BLaER1 (cell line): ENCODE results near the gene MCF2L.

Experiments
- H3K27ac ChIP-seq: shearing (Covaris generic); formaldehyde crosslinking; 2 replicates; pipeline ENCODE4 v1.8.1; 2022
- H3K27me3 ChIP-seq: shearing (Covaris generic); formaldehyde crosslinking; 2 replicates; pipeline ENCODE4 v1.8.1; 2022
- H3K36me3 ChIP-seq: shearing (Covaris generic); formaldehyde crosslinking; 2 replicates; pipeline ENCODE4 v1.8.1; 2022
- H3K4me1 ChIP-seq: shearing (Covaris generic); formaldehyde crosslinking; 2 replicates; pipeline ENCODE4 v1.8.1; 2022
- H3K4me2 ChIP-seq: shearing (Covaris generic); formaldehyde crosslinking; 2 replicates; pipeline ENCODE4 v1.8.1; 2022
- H3K4me3 ChIP-seq: shearing (Covaris generic); formaldehyde crosslinking; 2 replicates; pipeline ENCODE4 v1.8.1; 2022
- H3K9ac ChIP-seq: shearing (Covaris generic); formaldehyde crosslinking; 2 replicates; pipeline ENCODE4 v1.8.1; 2022
- H3K9me3 ChIP-seq: shearing (Covaris generic); formaldehyde crosslinking; 2 replicates; pipeline ENCODE4 v1.8.1; 2022
- H4K20me1 ChIP-seq: shearing (Covaris generic); formaldehyde crosslinking; 2 replicates; pipeline ENCODE4 v1.8.1; 2022
- Cebpa-rat ChIP-seq: shearing (Covaris generic); IDR thresholded peaks from 2 replicates; pipeline ENCODE4 v1.8.1; 2022

MCF2L gene

GRCh38 chr13:113125506-113126264 is 156.7 kb downstream of the MCF2L start:
- Histone ChIP-seq H3K4me3 (no peak overlapping the region), H4K20me1 (no peaks in the 10 kb centered on the region), H3K36me3 (no peaks in the 10 kb centered on the region), H3K9me3 (no peaks in the 10 kb centered on the region), H3K4me1 (no peaks in the 10 kb centered on the region), H3K9ac (no peak overlapping the region), H3K4me2 (no peak overlapping the region), H3K27me3 (no peaks in the 10 kb centered on the region), H3K27ac (no peak overlapping the region)
- TF ChIP-seq Cebpa-rat = no peak

- Histone ChIP-seq H4K20me1 (no peaks in the 10 kb centered on the region), H3K27me3 (no peaks in the 10 kb centered on the region), H3K27ac (no peak overlapping the region), H3K9ac (no peak overlapping the region), H3K4me2 (no peak overlapping the region), H3K9me3 (no peaks in the 10 kb centered on the region), H3K4me3 (no peak overlapping the region), H3K36me3 (no peaks in the 10 kb centered on the region), H3K4me1 (no peaks in the 10 kb centered on the region)
- no peak for TF ChIP-seq Cebpa-rat
Observed at GRCh38 chr13:113126265-113127150, 157.5 kb downstream of the MCF2L start.

- no peak overlapping the region for H3K4me2 ChIP-seq
- H3K27me3 ChIP-seq = no peaks in the 10 kb centered on the region
- no peaks in the 10 kb centered on the region for H3K4me1 ChIP-seq
- no peak overlapping the region for H3K9ac ChIP-seq
- no peak overlapping the region for H3K27ac ChIP-seq
- H3K36me3 ChIP-seq = no peaks in the 10 kb centered on the region
- H3K9me3 ChIP-seq = no peaks in the 10 kb centered on the region
- no peaks in the 10 kb centered on the region for H4K20me1 ChIP-seq
- TF ChIP-seq Cebpa-rat = no peak
- no peak overlapping the region for H3K4me3 ChIP-seq
Observed at GRCh38 chr13:113129480-113129879, 160.5 kb downstream of the MCF2L start.

- Histone ChIP-seq H3K4me2 (no peak overlapping the region), H4K20me1 (no peaks in the 10 kb centered on the region), H3K9ac (no peak overlapping the region), H3K36me3 (no peaks in the 10 kb centered on the region), H3K27ac (no peak overlapping the region), H3K4me3 (no peak overlapping the region), H3K4me1 (no peaks in the 10 kb centered on the region), H3K9me3 (no peaks in the 10 kb centered on the region), H3K27me3 (no peaks in the 10 kb centered on the region)
- no peak for TF ChIP-seq Cebpa-rat
Observed at GRCh38 chr13:113129921-113130750, 161.1 kb downstream of the MCF2L start.

GRCh38 chr13:113135281-113135760 is 166.3 kb downstream of the MCF2L start:
- no peaks in the 10 kb centered on the region for H4K20me1 ChIP-seq
- H3K4me2 ChIP-seq = no peak overlapping the region
- no peak overlapping the region for H3K9ac ChIP-seq
- TF ChIP-seq Cebpa-rat = no peak
- H3K36me3 ChIP-seq = no peaks in the 10 kb centered on the region
- no peaks in the 10 kb centered on the region for H3K27me3 ChIP-seq
- no peaks in the 10 kb centered on the region for H3K9me3 ChIP-seq
- H3K4me1 ChIP-seq = no peaks in the 10 kb centered on the region
- no peak overlapping the region for H3K4me3 ChIP-seq
- H3K27ac ChIP-seq = no peak overlapping the region

- Histone ChIP-seq H3K9ac (no peak overlapping the region), H3K27ac (no peak overlapping the region), H3K4me3 (no peak overlapping the region), H3K4me2 (no peak overlapping the region), H3K36me3 (no peaks in the 10 kb centered on the region), H3K27me3 (no peaks in the 10 kb centered on the region), H4K20me1 (no peaks in the 10 kb centered on the region), H3K4me1 (no peaks in the 10 kb centered on the region), H3K9me3 (no peaks in the 10 kb centered on the region)
- TF ChIP-seq Cebpa-rat = no peak
Observed at GRCh38 chr13:113137691-113138298, 168.8 kb downstream of the MCF2L start.

GRCh38 chr13:113138792-113139551 is 170.0 kb downstream of the MCF2L start:
- H3K27ac ChIP-seq = no peak overlapping the region
- H4K20me1 ChIP-seq = no peaks in the 10 kb centered on the region
- H3K4me3 ChIP-seq = no peak overlapping the region
- no peak overlapping the region for H3K9ac ChIP-seq
- no peaks in the 10 kb centered on the region for H3K9me3 ChIP-seq
- H3K27me3 ChIP-seq = no peaks in the 10 kb centered on the region
- H3K36me3 ChIP-seq = no peaks in the 10 kb centered on the region
- no peak overlapping the region for H3K4me2 ChIP-seq
- no peak for TF ChIP-seq Cebpa-rat
- H3K4me1 ChIP-seq = no peaks in the 10 kb centered on the region

GRCh38 chr13:113139577-113139976 is 170.6 kb downstream of the MCF2L start:
- Histone ChIP-seq H3K9me3 (no peaks in the 10 kb centered on the region), H3K27me3 (no peaks in the 10 kb centered on the region), H4K20me1 (no peaks in the 10 kb centered on the region), H3K4me2 (no peak overlapping the region), H3K9ac (no peak overlapping the region), H3K4me3 (no peak overlapping the region), H3K27ac (no peak overlapping the region), H3K4me1 (no peaks in the 10 kb centered on the region), H3K36me3 (no peaks in the 10 kb centered on the region)
- TF ChIP-seq Cebpa-rat = no peak
